Stimulated activated CD8-positive, alpha-beta memory T cell treated with anti-CD3 and anti-CD28 coated beads, Interleukin-4, amount 100 ng/mL, for 24 hours (primary cell): ENCODE data around the gene PLCL1.

Experiments used
- DNase-seq: peaks from one replicate; pipeline ENCODE4 v3.0.0-alpha.2; 2020; ENCODE audit warnings: low read depth

The PLCL1 gene

DNA sequence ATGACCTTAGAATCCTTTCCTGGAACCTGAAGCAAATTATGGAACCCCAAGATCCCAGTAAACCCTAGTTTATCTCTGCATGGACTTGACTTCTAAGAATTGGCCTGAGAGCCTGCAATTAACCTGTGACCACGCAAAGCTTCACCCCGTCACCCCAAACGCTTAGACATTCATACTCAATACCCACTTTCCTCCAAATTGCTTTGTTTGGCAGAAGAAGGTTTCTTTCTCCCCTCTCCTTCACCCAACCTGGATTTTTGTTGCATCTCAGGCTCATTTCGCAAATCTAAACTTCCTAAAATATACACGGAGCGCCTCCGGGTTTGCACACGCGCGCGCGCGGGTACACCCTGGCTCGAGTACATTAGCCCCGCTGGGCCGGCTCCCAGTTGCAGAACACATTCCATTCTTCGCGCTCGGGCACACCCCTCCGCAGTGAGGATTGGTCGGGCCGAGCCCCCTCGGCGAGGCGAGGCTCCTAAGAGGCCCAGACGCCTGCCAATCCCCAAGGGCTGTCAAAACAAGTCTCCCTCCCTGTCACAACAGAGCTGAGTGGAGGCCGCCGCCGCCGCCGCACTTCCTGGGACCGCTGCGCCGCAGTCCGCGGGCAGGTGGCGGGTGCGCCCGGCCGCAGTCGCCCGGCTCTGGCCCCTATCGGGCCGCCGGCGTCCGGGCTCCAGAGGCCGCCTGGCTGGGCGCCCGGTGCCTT is at the start of gene PLCL1:
TSS of gene PLCL1 (plus strand) at position 545 of the 709 bp plus-strand sequence.
- peak; percentile 83 for DNase-seq

DNA sequence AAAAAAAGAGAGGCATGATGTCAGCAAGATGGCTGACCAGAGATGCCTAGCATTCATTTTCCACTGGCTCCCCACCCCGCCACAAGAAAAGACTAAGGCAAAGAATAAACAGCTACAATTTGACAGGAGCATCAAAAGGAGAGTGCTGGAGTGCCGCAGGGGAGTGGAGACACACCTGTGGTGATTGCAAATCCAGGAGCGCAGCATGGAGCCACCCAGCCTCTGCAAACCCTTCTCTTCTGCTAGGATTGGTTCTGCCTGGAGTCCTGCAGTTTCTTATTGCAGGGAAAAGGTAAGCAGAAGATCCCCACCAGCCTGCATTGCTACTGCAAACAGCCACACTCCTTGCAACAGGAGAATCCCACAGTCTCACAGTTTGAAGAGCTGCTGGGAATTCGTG is 45.4 kb upstream of the PLCL1 start:
- DNase-seq, result no peak

DNA sequence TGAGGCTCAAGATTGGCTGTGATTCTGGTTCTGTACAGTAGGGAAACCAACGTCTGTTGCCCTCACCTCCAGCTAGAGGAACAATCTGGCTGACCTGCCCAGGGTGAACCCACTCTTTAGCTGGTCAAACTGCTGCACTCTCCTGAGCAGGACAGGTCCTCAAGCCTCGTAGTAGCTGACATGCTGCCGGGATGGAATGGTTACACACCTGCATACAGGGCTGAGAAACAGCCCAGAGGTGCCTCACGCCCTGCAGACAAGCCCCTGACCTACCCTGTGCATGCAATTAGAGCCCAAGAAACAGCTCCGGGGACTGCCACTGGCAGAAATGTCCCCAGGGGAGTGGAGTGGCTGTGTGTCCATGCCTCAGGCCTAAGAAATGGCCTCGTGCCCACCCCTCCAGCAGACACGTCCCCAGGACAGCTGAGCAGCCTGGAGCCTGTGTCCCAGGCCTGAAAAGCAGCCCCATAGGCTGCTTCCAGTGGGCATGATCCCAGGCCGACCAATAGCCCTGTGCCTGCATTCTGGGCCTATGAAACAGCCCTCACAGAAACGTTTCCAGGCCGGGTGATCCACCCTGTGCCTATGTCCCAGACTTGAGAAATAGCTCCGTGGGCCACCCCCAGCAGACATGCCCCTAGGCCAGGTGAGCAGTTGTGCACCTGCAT is 44.6 kb upstream of the PLCL1 start:
- no peak for DNase-seq

DNA sequence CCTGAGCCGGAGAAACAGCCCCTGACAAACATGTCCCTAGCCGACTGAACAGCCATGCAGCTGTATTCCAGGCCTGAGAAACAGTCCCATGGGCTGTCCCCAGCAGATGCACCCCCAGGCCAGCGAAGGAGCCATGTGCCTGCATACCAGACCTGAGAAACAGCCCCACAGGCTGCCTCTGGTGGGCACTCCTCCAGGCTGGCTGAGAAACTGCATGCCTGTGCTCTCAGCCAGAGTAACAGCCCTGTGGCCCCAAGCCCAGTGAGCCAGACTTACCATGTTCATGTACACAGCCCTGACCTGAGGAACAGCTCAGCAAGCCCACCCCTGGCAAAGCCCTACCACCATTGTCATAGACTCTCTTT is 44.1 kb upstream of the PLCL1 start:
- DNase-seq, result no peak

DNA sequence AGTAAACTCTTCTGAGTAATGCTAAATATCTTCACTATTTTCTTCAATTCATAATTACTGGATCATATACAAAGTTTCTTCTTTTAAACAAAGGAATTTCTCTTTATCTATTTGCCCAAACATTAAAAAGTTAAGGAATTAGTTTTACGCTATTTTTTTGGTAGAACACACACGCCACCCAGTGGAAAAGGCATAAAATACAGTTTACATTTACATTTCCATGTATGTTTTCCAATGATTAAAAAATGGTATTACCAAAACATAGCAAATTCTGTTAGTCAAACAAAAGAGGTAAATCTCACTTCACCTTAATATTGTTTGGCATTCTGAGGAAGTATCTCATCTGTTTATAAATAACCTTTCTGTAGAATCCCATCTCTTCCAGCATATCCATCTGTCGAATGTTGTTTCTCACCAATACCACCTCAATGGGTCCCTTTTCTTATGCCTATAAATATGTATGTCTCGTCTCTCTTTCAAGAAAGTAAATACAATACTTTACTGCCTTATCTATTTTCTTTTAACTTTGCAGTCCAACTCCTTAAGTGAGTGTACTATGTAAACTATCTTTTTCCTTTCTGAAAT is 26.5 kb upstream of the PLCL1 start:
- DNase-seq, result no peak

DNA sequence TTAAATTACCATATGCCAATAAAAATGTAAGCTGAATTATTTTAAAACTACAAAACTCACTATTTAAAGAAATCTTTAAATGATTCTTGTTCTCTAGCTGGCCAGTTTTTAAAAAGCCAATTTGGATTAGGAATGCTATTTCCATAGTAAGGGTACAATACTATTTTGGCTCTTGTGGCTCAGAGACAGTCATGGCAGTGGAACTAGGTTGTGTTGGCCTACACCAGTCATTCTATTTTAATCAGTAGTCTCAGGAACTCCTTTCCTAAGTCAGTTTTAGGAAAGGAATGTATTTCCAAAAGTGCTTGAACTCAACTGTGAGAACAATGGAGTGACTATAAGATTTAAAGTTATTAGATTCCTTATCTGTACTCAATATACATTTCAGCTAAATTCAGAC is 25.1 kb upstream of the PLCL1 start:
- no peak for DNase-seq

DNA sequence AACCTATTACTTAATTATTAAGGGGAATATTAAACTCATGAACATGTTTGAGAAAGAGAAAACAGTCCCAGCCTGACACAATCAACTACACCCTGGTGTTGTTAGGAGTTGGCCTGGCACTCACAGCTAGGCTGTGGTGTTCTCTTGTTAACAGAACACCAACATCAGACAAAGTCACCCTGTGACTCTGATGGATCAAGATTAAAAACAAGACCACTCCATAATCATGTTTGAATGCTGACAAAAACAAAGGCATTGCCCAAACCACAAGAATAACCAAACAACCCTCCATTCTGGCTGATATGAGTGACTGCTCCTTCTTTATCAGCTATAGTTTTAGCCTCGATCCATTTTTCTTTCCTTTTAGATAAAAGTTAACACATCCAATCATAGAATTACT is 22.3 kb upstream of the PLCL1 start:
- no peak for DNase-seq

DNA sequence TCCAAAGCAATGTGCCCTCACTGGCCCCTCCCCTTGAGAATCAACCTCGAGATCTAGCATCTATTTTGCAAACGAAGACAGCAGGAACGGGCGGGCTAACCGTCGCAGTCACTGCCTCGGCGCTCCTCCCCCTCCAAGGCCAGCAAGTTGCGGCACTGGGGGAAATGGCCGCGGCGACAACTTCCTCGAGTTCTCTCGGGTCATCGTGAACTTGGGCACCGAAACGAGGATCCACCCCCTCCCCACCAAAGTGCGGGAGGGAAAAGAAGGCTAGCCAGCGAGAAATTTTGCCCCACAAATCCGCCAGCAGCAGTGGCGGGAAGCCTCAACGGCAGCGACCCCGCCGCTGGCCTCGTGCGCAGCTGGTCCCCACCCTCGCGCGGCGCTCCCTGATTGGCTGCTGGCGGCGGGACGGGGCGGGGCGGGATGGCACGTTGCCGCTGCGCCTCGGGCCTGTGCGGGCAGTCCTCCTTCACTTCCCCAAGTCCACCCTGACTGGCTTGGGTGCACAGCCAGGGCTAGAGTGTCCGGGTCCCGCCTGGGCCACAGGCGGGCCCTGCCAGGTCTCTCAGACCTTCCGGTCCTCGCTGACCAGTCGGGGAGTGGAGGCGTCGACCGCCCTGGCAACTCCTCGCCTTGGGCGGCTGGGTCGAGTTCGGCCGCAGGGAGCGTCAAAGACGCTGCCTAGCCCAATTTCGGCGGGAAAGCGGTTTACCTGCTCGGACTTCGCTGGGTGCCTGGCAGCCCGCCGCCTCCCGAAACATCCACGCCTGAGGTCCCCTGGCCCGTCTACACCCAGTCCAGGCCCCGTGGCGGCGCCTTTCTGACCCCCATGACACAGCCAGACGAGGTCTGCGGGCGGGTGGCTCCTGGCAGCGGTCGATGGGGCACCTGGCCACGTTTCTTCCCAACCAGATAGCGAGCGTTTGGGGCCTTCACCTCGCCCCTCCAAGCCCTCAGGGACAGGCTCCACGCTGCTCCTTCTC is 19.1 kb upstream of the PLCL1 start, which contains the start of gene BOLL:
TSS of gene BOLL (minus strand) at position 364 of the 986 bp plus-strand sequence. CDS start 3,469 bp downstream, outside the sequence.
- DNase-seq, result no peak

DNA sequence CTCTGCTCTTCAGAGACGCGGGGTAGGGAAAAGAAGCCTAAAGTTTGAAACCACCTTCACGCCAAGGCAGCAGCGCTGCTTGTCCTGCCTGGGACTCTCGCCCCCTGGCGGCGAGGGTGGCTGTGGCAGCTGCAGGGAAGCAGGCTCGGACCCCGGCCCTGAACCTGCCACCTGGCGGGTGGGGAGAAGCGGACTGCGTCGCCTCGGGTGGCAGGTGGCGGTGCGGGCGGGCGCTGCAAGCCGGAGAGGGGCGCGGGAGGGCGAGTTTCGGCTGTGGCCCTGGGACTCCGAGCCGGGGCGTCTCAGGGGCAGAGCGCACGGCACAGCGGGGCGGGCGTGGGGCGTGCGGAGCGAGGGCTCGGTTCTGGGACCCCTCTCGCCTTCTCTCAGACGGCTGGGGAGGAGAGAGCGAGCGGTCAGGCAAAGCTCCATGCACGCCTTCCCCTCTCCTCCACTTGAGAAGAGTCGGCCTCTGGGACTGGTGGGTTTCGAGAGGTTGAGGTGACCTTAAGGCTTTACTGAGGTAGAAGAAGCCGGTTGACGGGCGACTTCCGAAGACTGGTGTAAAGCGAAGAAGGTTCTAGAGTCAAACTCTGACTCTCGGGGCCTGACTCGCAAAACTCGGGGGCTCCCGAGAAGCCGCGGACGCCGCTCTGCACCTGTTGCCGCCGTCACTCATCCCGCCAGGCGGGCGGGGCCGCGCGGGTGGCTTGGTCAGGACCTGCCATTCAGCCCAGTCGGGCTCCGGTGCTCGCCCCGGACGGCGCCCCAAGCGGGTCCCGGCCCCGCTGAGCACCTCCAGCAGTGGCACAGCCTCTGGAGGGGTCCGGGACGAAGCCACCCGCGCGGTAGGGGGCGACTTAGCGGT is 18.1 kb upstream of the PLCL1 start:
- DNase-seq, result peak; percentile 48

DNA sequence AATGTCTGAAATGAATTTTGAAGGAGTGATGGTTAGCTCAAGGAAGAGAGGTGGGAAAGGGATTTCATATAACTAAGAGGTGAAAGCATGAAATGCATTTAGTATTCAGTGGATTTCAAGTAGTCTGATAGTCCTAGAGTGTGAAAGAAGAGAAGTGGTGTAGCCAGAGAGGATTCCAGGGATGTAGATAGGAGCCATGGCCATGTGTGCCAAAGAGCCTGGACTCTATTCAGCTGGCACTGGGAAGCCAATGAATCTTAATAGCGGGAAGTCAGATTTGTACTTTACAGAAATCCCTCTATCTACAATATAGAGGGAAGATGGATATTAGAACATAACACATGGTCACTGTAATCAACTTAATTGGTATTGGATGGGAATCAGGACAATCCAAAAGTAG is 10.9 kb upstream of the PLCL1 start:
- no peak for DNase-seq

DNA sequence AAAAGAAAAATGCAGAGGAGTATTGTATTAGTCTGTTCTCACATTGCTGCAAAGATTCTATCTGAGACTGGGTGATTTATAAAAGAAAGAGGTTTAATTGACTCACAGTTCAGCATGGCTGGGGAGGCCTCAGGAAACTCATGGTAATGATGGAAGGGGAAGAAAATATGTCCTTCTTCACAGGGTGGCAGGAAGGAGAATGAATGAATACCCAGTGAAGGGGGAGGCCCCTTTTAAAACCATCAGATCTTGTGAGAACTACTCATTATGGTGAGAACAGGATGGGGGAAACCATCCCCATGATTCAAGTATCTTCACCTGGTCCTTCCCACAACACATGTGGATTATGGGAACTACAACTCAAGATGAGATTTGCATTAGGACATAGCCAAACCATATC is 9.1 kb upstream of the PLCL1 start:
- DNase-seq, result no peak

DNA sequence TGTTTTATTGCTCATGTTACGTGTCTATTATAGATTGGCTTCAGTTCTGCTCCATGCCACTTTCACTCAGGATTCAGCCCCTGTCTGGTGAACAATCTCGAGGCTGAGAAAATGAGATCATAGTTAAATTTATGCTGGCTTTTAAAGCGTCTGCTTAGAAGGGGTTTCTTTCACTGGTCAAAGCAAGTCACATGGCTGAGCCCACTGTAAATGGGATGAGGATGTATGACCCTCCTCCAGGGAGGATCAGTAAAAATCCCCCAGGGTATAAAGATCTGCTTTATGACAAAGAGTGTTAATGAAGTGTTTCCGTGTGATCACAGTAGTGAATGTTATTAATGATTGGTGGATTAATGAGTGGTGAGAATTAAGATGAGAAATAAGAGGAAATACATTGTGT is 6.2 kb upstream of the PLCL1 start:
- no peak for DNase-seq

DNA sequence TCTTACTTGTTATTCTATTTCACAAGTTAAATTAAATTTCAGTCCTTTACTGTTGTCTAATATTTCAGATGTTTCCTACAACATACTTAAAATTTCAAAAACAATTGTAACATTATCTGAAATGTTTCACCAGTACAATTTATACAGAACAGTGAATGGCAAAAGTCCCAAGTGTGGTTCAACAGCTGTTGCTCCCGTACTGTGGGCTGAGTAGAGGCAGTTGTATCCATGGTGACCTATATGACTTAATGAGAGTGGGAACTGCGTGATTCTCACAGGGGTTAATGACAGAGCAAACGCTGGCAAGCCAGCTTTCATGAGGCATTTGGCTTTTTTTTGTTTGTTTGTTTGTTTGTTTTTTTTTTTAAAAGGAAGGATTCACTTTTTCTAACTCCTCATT is 5.3 kb upstream of the PLCL1 start:
- DNase-seq, result no peak

DNA sequence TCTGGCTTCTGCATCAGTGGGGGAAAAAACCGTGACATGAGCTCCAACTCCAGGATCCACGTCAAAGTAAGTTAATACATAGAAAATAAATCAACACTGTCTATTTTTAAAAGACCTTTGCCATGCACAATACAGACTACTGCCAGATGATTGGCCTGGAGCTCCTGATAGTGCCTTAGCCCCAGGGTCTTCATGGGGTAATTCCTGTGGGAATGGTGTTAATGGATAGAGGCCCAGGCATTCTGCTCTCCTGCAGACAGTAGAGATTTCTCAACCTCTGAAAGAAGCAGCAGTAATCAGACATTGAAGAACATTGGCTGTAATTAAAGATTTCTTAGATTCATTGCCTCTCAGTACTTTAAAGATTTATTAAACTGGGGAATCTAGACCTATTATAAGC is 4.3 kb upstream of the PLCL1 start:
- no peak for DNase-seq

DNA sequence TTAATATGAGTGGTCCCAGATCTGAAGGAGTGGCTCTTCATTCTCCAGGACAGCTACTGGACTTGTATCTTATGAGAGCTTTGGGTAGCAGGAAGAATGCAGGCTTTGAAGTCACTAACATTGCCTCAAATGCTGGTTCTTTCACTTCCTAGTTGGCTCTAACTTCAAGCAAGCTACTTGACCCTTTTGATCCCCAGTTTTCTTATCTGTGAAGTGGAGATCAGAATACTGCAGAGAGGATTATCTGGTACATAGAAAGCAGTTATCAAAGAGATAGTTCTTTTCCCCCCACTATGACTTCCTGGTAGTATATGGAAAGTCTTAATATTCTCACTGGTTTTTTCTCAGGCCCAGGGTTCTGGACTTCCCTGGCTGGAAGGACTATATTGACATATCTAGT is 3.4 kb upstream of the PLCL1 start:
- DNase-seq, result no peak

DNA sequence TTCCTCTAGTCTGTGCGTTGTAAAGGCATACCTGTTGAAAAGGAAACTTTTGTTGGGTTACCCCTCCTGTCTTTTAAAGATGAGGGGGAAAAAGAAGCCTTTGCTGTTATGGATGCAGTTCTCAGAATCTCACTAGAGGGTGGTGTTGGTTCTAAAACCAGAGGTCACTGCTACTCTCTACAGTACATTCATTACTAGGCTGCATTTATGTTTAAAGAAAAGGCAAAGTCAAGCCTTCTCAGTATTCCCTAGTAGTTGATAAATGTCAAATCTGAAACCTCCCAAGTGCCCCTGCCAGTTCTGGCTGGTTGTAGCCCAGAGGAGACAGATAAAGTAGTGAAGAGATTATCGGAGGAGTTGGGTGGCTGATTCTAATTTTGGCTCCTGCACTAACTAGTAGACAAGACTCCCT is 1.4 kb upstream of the PLCL1 start:
- no peak for DNase-seq

DNA sequence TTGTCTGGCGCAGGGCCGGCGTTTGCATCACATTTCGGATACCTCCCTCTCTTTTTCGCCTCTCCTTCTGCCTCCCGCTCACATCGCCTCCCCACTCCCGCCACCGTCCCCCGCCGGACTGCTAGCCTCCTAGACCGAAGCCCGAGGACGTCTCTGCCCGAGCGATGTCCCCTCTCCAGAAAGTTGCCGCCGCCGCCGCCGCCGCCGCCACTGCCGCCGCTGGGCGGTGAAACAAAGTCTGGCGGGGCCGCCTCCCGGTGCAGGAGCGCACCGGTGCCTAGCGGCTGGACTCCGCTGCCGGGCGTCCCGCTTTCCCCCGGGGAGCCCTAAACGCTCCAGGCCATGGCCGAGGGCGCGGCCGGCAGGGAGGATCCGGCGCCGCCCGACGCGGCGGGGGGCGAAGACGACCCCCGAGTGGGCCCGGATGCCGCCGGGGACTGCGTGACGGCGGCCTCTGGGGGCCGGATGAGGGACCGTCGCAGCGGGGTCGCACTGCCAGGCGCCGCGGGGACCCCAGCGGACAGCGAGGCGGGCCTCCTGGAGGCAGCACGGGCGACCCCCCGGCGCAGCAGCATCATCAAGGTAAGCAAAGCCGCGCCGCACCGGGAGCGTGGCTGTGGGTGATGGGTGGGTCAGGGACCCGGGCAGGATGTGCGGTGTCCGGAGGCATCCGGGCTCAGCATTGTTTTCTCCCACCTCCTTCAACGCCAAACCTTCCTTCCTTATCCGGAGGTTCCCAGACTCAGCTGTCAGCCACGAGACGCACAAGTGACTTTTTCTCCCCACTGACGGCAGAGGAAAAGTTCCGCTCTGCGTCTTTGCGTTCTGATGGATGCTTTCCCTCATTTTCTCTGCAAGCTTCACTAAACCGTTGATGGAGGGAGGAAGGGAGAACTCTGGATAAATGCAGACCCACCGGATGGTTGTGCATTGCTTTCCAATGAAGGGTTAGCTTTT is 643 bp downstream of the PLCL1 start:
- peak; percentile 26 for DNase-seq

DNA sequence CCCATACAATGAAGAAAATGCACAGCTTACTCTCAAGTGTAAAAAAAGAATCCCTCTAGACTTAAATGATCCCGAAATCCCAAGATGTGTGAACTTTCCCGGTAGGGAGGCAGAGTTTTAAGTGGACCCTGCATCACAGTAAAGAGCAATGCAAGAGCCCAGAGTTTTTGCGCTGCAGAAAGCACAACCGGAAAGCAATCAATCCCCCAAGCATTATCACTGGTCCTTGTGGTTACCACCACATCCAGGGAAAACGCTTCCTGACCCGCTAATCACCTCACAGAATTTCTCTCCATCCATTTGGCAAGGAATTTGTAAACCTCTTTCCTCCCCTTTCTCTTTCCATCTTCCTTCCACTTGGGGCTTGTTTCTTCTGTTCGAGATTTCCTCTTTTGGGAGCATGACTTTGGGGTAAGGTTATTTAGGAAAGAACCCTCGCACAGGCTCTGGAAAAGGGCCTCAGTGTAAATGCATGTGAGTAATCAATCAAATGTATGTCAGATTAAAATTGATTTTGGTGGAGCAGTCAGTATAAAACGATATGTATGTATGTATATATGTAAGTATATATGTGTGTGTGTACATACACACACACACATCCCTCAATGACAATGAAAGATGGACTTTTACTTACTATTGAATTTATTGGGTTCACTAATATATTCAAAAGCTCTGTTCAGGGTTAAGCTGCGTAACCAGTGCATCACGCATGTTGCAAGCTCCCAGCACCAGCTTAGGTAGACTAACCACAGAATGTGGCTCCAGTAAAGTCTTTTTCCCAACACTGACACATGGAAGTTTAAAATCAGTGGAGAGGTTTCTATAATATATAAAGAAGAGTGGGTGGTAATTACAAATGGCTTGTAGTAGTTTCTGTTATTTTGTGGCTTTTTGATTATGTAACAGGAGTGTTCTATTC is 1.6 kb downstream of the PLCL1 start:
- no peak for DNase-seq

DNA sequence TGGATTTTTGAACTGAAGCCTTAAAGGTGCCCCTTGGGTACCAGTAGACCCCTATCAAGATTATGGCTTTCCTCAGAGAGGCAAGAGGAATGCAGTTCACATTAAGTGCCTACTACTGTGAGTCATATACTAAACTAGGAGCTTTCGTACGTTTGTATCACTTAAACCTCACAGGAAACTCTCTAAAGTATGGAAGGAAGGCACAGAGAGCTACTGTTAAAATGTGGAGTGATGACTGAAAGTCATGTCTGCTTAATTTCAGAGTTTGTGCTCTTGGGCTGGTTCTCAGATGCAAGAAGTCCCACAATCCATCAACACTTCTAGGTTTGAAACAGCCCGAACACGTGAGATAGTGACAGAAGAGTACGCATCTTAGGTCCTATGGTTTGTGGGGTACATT is 4.7 kb downstream of the PLCL1 start:
- no peak for DNase-seq
